ENCODE data around the gene FAM163B. TPM values are rescaled to one million over a fixed set of nuclear protein-coding genes. Genes with fewer than 3 reads are reported as not detected.

FAM163B gene
- total RNA-seq, 1 experiment from 2014 or later = not detected

DNA sequence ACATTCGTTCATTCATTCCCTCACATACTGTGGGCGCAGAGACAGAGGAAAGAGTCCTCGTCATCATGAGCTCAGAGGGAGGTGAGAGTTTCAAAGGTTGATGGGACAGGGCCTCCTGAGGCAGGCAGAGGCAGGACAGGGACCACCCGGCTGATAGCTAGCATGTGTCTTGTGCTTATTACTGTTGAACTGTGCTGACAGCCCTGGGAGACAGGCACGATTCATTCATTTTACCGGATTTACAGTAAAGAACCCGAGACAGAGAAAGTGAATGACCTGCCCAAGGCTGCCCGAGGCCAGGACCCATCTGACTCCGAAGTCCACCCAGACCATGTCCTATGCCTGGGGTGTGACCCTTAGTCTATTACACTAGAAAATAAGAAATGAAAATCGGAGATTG, 4.9 kb upstream of the FAM163B start:
- peaks cover 89% of the 10 kb centered on the region for H3K27me3 Mint-ChIP-seq (ENCODE audit: unreplicated experiment)
- H3K4me3 Mint-ChIP-seq (ENCODE audit: low read depth, unreplicated experiment) = no peak overlapping the region
- intact Hi-C loops (cut with micrococcal nuclease; ENCODE audit: unreplicated experiment) = no loop called here
- no peaks in the 10 kb centered on the region for H3K4me1 Mint-ChIP-seq (ENCODE audit: low read depth, unreplicated experiment)
- H3K9me3 Mint-ChIP-seq (ENCODE audit: low read depth, unreplicated experiment) = no peaks in the 10 kb centered on the region
- DNase-seq = no peak
- TF ChIP-seq, protein P1, sequence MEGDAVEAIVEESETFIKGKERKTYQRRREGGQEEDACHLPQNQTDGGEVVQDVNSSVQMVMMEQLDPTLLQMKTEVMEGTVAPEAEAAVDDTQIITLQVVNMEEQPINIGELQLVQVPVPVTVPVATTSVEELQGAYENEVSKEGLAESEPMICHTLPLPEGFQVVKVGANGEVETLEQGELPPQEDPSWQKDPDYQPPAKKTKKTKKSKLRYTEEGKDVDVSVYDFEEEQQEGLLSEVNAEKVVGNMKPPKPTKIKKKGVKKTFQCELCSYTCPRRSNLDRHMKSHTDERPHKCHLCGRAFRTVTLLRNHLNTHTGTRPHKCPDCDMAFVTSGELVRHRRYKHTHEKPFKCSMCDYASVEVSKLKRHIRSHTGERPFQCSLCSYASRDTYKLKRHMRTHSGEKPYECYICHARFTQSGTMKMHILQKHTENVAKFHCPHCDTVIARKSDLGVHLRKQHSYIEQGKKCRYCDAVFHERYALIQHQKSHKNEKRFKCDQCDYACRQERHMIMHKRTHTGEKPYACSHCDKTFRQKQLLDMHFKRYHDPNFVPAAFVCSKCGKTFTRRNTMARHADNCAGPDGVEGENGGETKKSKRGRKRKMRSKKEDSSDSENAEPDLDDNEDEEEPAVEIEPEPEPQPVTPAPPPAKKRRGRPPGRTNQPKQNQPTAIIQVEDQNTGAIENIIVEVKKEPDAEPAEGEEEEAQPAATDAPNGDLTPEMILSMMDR (IDR thresholded peaks at IDR 0.05; ENCODE audit: unreplicated experiment) = no peak
- no peak overlapping the region for H3K27ac Mint-ChIP-seq (ENCODE audit: unreplicated experiment)
- BruUV-seq (replicated peaks) = no TSS peak
- H3K36me3 Mint-ChIP-seq (ENCODE audit: insufficient read depth, unreplicated experiment) = no peaks in the 10 kb centered on the region
- CTCF ChIA-PET = no interaction called here

DNA sequence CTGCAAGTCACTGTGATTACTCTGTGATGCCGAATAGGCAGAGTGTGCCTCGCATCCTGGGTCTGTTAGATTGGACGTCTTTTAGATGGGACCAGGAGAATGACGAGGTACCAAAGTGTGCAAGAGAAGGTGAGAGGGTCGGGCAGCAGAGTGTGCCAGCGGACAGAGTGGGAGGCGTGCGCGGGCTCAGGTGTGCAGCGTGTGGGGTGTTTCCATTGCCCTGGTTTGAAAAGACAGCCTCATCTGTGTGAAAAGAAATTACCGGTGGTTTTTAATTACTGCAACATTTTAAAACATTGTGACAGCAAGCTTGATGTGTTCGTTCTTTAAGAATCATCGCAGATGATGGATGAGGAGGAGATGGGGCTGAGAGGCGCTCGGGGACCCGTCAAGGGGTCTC, 4.2 kb upstream of the FAM163B start:
- Mint-ChIP-seq H3K4me3 (ENCODE audit: low read depth, unreplicated experiment) (no peak overlapping the region), H3K27me3 (ENCODE audit: unreplicated experiment) (peaks cover 85% of the 10 kb centered on the region), H3K9me3 (ENCODE audit: low read depth, unreplicated experiment) (no peaks in the 10 kb centered on the region), H3K4me1 (ENCODE audit: low read depth, unreplicated experiment) (no peaks in the 10 kb centered on the region), H3K36me3 (ENCODE audit: insufficient read depth, unreplicated experiment) (no peaks in the 10 kb centered on the region), H3K27ac (ENCODE audit: unreplicated experiment) (no peak overlapping the region)
- TF ChIP-seq, protein P1 (IDR thresholded peaks at IDR 0.05; ENCODE audit: unreplicated experiment) = no peak
- intact Hi-C loops (cut with micrococcal nuclease; ENCODE audit: unreplicated experiment) = no loop called here
- CTCF ChIA-PET = no interaction called here
- DNase-seq = no peak
- no TSS peak for BruUV-seq (replicated peaks)

DNA sequence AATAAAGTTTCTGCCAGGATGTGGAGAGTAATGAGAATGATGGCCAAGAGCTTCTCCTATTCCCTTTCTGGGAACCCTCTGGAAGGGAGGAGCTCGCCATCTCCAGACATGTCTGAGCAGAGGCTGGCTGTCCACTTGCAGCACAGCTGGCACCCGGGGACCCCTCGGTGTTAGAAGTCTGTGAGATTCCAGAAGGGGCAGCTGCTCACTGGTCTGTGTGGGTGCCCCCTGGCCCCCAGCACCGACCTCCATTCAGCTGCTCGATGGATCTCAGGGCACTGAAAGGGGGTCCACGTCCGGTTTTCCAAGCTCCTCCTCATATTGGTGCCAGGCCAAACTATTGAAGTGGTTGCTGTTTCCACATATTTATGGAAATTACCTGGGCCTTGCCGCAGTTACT, 3.6 kb upstream of the FAM163B start:
- H3K4me1 Mint-ChIP-seq (ENCODE audit: low read depth, unreplicated experiment) = no peaks in the 10 kb centered on the region
- TF ChIP-seq, protein P1 (IDR thresholded peaks at IDR 0.05; ENCODE audit: unreplicated experiment) = no peak
- no TSS peak for BruUV-seq (replicated peaks)
- intact Hi-C loops (cut with micrococcal nuclease; ENCODE audit: unreplicated experiment) = no loop called here
- H3K9me3 Mint-ChIP-seq (ENCODE audit: low read depth, unreplicated experiment) = no peaks in the 10 kb centered on the region
- no peaks in the 10 kb centered on the region for H3K36me3 Mint-ChIP-seq (ENCODE audit: insufficient read depth, unreplicated experiment)
- CTCF ChIA-PET = no interaction called here
- peaks cover 85% of the 10 kb centered on the region for H3K27me3 Mint-ChIP-seq (ENCODE audit: unreplicated experiment)
- no peak overlapping the region for H3K4me3 Mint-ChIP-seq (ENCODE audit: low read depth, unreplicated experiment)
- no peak for DNase-seq
- no peak overlapping the region for H3K27ac Mint-ChIP-seq (ENCODE audit: unreplicated experiment)

DNA sequence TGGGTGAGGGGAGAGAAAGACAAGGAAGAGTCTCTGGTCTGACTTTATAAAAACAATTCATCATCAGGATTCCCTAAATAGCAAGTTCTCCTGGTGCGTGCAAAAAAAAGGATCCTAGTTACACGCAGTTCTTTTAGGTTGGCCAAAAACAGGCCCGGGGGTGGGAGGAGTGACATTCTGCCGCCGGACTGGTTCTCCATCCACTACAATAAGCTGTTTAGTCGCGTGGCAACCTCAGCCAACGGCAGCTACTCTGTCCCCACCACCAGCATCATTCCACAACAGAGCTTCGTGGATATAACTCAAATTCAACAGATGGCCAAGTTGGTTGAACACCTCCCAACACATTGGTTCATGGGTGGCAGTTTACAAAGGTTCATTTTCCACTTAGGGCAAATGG, 2.9 kb upstream of the FAM163B start:
- H3K4me1 Mint-ChIP-seq (ENCODE audit: low read depth, unreplicated experiment) = no peaks in the 10 kb centered on the region
- no TSS peak for BruUV-seq (replicated peaks)
- H3K27me3 Mint-ChIP-seq (ENCODE audit: unreplicated experiment) = peaks cover 85% of the 10 kb centered on the region
- DNase-seq = no peak
- TF ChIP-seq, protein P1 (IDR thresholded peaks at IDR 0.05; ENCODE audit: unreplicated experiment) = no peak
- H3K27ac Mint-ChIP-seq (ENCODE audit: unreplicated experiment) = no peak overlapping the region
- no peaks in the 10 kb centered on the region for H3K36me3 Mint-ChIP-seq (ENCODE audit: insufficient read depth, unreplicated experiment)
- intact Hi-C loops (cut with micrococcal nuclease; ENCODE audit: unreplicated experiment) = no loop called here
- H3K4me3 Mint-ChIP-seq (ENCODE audit: low read depth, unreplicated experiment) = no peak overlapping the region
- H3K9me3 Mint-ChIP-seq (ENCODE audit: low read depth, unreplicated experiment) = no peaks in the 10 kb centered on the region
- CTCF ChIA-PET = no interaction called here

DNA sequence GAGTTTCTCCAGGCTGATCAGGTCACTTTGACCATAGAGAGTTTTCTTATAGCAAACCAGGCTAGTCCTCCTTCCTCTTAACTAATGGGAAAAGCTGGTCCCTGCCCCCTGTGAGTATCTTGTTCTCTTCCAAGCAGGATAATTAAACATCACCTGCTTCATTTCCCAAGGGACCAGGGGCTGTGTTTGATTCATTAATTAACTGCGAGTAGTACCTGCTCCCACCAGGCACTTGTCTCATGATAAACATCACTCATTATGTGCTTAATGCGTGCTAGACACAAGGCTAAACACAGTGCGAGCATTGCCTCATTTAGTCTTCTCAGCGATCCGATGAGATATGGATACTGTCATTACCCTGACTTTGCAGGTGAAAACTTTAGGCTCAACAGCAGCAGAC, 1.7 kb upstream of the FAM163B start:
- Mint-ChIP-seq H3K27me3 (ENCODE audit: unreplicated experiment) (peaks cover 85% of the 10 kb centered on the region), H3K27ac (ENCODE audit: unreplicated experiment) (no peak overlapping the region), H3K4me3 (ENCODE audit: low read depth, unreplicated experiment) (no peak overlapping the region), H3K9me3 (ENCODE audit: low read depth, unreplicated experiment) (no peaks in the 10 kb centered on the region), H3K4me1 (ENCODE audit: low read depth, unreplicated experiment) (no peaks in the 10 kb centered on the region), H3K36me3 (ENCODE audit: insufficient read depth, unreplicated experiment) (no peaks in the 10 kb centered on the region)
- intact Hi-C loops (cut with micrococcal nuclease; ENCODE audit: unreplicated experiment) = no loop called here
- no TSS peak for BruUV-seq (replicated peaks)
- TF ChIP-seq, protein P1 (IDR thresholded peaks at IDR 0.05; ENCODE audit: unreplicated experiment) = no peak
- no peak for DNase-seq
- CTCF ChIA-PET = no interaction called here

Data from Calu3 (cell line).